GM12873 (cell line): Measurements from ENCODE around the gene C5orf34.

ENCODE experiments used
- TF ChIP-seq, protein P1 (sequence below): IDR thresholded peaks from 2 replicates; pipeline ENCODE4 v1.5.1; 2012; ENCODE audit warnings: low read depth, mild to moderate bottlenecking, moderate library complexity, low read length, control low read depth; ENCODE audit not compliant: insufficient read depth; ENCODE audit errors: missing control alignments

C5orf34 gene

GRCh38 chr5:43498581-43498980 is 16.4 kb downstream of the C5orf34 start:
- TF ChIP-seq, protein P1, sequence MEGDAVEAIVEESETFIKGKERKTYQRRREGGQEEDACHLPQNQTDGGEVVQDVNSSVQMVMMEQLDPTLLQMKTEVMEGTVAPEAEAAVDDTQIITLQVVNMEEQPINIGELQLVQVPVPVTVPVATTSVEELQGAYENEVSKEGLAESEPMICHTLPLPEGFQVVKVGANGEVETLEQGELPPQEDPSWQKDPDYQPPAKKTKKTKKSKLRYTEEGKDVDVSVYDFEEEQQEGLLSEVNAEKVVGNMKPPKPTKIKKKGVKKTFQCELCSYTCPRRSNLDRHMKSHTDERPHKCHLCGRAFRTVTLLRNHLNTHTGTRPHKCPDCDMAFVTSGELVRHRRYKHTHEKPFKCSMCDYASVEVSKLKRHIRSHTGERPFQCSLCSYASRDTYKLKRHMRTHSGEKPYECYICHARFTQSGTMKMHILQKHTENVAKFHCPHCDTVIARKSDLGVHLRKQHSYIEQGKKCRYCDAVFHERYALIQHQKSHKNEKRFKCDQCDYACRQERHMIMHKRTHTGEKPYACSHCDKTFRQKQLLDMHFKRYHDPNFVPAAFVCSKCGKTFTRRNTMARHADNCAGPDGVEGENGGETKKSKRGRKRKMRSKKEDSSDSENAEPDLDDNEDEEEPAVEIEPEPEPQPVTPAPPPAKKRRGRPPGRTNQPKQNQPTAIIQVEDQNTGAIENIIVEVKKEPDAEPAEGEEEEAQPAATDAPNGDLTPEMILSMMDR, result no peak

DNA sequence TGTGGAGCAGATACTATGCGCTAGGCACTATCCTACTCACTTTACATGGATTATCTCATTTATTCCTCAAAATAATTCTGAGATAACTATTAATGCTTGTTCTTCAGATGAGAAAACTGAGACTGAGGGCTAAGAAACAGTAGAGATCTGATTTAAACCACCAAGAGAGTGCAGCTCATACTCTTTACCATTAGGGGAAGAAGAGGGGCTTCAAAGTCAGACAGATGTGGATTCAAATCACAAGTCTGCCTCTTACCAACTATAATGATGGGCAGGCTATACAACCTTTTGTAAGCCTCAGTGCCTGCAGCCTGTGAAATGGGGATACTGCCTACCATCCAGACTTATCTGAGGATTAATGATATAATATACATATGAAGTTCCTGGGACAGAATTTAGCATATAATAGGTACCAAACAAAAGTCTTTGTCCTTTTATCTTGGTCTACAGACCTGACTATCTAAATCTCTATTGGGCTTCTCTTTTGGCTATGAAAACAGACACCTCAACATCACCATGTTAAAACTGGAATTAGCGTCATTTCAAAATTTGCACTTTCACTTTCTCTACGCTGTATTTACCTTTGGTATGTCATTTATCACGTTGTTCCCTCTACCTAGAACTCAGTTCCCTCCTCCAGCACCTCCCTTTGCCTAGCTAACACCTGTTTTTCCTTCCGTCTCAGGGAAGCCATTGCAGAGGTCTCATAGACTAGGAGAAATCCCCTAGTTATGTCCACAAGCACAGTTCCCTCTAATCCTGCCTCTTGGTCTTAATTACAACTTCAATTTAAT is 17.4 kb downstream of the C5orf34 start:
- TF ChIP-seq, protein P1, result no peak

DNA sequence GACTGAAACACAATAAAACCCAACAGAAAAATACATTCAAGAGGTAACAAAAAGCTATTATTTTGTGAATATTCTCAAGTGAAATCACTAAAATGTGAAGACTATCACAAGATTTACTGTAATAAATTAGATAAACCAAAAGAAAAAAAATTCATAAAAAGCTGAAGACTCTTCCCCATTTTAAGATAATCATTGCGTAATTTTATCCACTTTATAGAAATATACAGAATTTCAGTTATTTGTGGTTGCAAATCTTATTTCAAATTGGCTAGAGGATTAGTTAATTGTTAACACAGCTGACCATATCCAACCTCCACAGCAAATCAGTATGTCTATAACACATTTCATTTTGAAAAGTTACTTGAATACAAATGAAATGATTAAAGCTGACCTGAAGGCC is 23.6 kb downstream of the C5orf34 start:
- TF ChIP-seq, protein P1, result no peak

DNA sequence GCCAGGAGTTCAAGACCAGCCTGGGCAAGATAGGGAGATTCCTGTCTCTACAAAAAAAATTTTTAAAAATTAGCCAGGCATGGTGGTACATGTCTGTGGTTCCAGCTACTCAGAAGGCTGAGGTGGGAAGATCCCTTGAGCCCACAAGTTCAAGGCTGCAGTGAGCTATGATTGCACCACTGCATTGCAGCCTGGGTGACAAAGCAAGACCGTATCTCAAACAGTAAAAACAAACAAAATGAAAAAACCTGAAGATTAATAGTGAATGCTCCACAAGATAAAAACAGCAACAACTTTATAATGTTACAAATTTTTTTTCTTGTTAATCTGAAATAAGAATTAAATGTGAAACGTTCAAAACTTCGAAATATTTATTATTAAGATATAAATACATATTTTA is 28.6 kb downstream of the C5orf34 start:
- TF ChIP-seq, protein P1, result no peak

DNA sequence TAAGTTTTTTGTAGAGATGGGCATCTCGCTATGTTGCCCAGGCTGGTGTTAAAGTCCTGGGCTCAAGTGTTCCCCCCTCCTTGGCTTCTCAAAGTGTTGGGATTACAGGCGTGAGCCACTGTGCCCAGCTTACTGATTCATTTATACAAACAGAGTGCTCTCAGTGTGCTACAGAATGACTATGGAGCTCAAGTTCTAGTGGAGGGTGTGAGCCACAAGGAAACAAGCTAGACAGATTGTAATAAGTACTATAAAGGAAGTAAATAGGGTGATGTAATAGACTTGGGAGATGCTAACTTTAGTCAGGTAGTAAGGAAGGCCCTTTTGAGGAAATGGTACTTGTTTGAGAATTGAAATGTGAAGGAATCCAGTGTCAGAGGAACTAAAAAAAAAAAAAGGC is 29.5 kb downstream of the C5orf34 start:
- TF ChIP-seq, protein P1, result no peak

DNA sequence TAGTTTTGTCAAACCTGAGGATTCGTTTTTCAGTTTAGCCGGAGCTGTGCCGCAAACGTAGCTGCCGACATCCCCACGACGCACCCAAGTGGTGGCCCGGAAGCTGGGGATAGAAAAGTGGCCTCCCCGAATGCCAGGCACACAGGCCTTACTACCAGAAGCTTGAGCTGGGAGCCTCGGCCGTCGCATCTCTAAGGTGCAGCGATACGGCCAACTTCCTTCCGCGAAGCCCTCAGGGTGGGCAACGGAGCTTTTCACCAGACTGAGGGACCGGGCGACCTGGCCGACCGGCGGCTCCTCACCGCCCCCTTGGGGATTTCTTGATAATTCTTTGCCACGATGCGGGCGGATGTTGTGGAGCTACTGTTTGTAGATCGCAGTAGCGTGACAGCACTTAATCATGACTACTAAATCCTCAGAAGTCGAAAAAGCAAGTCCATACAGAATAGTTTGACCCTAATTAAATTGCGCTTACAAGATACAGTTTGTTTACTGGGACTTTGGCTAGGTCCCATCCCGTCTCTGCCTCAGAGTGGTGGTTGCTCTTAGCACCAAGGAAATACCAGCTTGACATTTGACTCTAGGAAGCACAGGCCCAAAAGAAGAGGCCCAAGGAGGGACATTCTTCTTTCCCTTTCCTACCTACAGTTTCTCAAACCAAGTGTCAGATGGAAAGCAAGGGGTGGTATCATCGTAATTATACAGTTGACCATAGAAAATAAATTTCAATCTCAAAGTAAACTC is 30.7 kb downstream of the C5orf34 start:
- TF ChIP-seq, protein P1, result peak; percentile 72

DNA sequence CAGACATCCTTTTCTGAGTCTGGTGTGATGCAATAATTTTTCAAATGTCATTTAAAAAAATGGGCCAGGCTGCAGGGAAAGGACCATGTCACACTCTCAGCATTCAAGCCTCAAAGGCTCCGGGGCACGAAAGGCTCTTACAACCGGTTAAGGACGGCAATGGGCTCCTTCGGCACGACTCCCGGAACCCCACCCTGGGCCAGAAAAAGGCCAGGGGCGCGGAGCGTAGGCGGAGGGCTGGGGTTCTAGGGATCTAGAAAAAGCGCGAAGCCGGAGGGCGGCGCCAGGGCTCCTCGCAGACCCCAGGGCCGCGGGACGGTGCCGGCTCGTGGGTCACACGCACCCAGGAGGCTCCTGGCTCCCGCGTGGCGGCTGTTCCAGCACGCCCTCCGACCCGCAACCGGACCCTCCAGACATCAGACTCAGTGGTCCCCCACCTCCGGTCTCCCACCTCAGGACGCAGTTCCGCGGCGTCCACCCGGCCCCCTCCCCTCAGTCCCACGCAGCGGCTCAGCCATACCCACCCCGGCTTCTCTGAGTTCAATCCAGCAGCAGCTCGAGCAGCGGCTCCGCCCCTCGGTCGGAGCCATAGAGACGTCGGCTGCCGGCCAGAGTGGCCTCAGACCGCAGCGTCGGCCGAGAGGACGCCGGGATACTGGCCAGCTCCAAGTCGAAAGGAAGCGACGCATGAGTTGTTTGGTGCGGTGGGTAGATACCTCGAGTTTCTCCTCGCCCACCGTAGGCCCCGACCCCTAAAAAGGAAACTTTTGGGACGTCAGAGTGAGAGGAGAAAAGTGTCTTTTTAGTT is 31.4 kb downstream of the C5orf34 start, which contains the start of gene TMEM267:
TSS of gene TMEM267 (minus strand) at position 568 of the 808 bp plus-strand sequence. CDS start 29,896 bp downstream, outside the sequence.
- TF ChIP-seq, protein P1, result no peak
